GM18508 (cell line): ENCODE results near the gene HOXA6.

Experiments used
- ATAC-seq: cut with Tn5 transposase; IDR thresholded peaks from one replicate; pipeline ENCODE4 v1.9.1; 2021; ENCODE audit warnings: moderate number of reproducible peaks; ENCODE audit not compliant: insufficient read depth, unreplicated experiment

HOXA6 gene

DNA sequence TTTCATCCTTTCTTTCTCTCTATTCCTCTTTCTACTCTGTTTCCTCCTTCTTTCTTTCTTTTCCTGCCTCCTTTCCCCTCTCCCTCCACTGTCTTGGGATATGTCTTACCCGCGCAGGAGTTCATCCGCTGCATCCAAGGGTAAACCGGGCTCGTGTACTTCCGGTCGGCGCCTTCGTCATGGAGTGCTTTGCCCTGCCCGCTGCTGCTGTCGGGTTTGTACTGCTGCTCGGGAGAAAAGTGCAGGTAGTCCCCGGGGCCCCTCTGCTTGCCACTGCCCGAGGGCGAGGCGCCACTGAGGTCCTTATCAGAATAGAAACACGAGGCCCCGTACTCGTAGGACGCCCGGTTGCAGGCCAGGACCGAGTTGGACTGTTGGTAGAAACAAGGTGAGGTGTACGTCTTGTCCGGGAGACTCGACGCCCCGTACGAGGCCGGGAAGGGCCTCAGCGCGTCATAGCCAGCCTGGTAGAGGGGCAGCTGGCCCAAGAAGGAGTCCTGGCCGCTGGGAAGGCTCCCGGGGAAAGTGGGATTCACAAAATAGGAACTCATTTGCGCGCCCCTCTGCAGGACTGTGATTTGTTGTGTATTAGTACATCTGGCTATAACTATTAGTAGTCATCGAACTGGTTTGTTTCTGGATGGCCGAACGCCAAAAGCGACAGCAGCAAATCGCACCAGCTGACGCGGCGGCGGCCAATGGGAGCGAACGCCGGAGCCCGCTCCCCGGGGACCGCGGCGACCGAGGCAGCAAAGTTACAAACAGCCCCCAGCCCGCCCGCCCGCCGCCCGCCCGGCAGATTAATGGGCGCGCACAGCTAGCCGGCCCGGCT, at the start of gene HOXA6:
TSS of gene HOXA6 (minus strand) at position 576 of the 832 bp plus-strand sequence. CDS start at position 551, 25 bp downstream.
- ATAC-seq = no peak

DNA sequence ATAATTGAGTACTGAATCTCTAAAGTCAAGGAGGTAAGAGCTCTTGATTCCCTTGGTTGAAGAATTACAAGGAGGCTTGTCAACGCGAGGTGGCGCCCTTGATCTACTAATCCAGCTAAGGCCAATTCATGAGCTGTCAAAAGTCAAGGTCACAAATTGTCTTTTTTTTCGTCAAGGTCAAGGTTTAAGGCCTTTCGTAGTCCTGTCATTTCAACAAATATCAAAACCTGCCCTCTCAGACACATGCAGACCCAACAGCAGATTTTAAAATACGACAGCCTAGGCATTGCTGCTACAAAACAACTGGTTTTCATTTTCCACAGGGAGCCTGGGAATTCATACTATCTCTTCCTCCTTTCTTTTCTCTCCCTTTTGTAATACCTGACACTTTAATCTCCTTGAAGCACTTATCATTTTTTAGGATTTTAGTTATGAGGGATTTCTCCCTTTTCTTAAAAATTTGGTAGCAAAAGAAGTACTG, 48.8 kb upstream of the HOXA6 start:
- no peak for ATAC-seq

DNA sequence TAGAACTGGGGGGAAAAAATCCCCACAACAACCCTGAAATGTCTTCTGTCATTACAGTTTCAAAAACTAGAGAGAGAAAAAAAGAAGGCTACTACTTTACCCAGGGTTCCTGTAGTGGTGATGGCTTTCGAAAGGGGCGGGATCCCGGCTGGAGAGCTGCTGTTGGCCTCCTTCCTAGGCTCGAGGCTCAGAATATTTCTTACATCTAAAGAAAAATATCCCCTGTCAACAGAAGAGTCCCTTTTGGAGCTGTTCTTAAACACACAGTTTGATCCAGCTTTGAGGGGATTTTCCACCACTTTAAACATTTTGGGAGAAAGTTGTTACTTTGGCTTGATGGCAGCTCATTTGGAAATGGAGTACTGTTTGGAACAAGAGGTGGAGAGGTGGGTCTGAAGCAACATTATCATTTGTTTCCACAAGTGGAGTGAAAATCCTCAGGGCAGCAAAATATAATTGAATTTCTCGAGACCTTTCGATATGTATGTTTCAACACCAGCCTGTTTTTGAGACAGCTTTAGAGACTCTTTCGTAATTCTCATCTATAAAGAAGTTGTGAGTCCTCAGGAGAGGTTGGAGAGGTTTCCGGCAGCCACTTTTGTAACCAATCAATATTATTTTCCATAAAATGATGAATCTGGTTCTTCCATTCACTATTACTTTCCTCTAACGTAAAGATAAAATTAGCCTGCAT, 47.3 kb upstream of the HOXA6 start:
- ATAC-seq = no peak

DNA sequence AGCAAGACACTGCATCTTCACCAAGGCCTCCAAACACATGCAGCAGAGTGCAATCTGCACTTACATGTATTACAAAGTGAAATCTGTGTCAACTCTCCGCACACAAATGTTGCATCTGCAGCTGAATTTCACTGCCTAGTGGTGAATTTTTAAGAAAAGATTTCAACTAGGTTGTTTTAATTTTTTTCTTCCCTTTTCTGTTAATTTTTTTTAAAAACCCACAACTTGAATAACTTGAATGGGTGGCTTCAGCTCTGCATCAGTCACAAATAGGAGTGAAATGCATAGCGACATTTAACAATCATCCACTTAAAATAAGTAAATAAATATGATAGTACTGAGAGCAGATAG, 46.4 kb upstream of the HOXA6 start:
- no peak for ATAC-seq

DNA sequence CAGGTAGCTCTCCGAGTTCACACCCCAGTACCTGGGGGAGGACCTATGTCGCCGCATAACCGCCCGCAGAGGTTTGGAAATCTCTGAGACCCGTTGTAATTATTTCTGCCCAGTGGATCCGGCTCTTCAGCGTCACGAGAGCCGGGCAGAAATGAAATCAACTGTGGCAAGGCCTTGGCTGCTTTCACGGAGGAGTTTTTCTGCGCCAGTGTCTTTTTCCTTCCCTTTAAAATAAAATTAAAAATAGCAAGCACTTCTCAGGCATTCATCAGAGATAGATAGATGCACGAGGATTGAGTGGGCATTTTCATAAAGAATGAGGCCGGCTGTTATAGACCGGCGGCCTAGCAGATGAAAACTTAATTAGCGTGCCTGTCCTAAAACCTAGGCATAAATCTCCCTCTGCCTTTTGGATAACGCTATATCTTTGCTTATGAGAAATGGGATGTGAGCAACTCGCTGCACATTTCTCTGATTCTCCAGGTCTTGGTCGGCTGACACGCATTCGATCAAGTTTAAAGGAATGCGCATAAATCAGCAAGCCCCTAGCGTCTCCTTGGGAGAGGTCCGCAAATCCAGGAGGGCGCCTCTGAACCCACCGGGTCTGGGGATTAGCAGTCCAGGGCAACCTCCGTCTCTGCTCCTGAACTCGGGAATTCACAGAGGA, 45.9 kb upstream of the HOXA6 start:
- no peak for ATAC-seq

DNA sequence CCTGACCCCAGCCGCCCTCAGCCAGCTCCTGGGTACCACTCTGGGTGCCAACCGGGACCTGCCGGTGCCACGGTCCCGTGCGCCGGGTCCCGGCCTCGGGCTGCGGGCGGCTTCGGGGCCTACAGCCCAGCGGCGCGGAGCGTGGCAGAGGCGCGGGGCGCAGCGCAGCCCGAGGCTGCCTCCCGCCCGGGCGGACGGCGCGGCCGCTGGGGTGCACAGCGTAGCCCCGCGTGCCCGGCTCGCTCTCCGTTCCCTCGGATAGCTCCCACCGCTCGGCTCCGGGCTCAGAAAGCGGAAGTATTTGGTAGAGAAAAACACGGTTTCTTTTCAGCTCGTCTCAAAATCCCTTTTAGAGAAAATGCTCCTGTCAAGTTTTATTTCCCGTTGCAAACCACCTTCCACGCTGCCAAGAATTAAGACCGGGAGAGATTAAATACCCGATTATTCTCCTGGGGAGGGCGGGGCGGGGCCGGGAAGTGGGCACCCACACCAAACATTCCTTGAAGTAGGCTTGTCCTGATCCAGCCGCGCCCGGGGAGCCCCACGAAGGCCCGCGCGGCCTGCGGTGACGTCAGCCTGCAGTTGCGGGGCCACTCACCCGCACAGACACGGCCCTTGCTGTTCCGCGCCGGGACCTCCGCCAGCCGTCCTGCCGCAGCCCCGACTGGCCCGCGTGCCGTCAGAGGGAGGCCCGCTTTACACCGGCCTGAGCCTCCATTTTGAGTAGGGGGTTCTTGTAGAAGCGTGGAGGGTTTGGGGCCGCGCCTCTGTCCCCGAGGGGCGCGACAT, 45.2 kb upstream of the HOXA6 start:
- no peak for ATAC-seq

DNA sequence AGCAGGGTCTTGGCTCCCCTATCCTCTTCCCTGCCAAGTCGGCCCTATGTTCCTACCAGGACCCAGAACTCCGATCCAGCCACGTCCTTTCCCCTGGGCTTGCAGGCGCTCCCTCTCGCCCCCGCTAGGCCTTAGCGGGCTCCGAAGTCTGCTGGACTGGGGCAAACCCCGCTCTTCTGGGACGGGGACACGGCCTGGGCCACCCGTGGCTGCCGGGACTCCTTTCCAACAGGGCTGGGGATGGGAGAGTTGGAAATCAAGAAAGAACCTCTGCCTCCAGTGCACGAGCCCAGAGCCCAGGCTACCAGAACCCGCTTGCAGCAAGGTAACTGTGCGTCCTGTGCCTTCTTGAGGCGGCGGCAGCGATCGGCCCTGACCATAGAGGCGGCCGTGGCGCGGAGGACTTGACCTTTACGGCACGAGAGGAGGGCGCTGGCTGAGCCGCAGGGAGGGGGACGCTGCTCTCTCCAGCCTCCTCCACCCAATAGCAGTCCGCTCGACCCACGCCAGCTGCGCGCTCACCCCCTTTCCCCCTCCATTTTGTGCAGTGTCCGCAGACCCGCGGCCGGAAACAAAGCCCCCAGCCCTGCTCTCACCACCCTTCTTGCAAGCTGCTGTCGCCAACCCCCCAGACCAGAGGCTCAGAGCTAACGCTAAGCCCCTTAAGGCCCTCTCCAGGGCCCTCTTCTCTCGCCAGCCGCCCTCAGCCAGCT, 44.4 kb upstream of the HOXA6 start:
- no peak for ATAC-seq

DNA sequence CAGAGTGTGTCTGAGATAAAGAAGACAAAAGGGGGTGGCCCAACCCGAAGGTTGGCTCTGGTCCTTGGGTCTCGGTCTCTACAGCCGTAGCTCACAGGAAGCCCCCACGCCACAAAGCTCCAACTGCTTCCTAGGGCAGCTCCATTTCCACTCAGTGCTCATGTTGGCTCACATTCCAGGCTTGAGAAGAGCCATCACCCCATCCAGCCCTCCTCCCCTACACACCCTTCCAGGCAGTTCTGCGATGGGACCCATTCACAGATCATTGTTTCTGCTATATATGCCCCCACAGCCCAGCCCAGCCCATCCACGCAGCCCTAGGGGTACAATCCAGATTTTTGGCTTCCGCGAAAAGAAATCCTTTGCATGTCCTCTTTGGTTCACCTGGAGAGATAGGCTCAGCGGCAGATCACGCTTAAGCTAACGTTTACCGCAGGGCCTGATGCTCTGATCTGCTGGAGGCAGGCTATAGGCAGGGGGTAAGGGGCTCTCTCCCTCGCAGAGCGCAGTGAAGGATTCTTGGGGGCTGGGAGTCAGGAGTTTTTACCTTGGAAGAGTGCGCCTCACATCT, 43.7 kb upstream of the HOXA6 start:
- no peak for ATAC-seq

DNA sequence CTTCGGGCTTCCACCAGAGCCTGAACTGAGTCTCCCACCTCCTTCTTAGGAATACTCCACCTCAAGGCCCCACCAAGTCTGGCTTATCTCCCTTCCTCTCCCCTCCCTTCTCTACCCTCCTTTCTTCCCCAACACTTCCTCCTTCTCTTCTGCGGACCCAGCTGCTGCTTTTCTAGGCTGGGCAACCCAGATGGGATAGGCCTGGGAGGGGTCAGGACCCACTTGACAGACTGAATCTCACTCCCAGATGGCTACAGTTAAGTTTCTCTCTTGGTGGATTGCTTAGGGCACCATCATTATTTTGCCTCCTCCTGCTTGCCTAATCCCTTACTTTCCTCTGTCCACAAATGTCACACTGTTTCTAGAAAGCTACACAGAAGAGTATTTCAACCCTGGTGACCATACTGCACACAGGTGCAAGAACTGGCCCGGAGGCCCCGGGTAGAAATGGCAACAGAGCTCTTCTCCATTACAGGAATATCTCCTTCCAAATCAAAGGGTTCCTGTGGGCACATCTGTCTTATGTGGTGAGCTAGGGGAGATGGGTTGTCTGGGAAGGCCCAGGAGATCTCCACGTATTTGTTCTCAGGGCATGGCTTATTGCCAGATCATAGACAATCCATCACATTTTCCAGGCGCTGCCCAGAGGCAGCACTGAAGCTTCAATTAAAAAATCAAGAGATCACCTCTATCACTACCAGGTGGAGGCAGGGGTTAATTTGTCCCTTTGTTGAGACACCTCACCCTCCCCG, 42.6 kb upstream of the HOXA6 start:
- no peak for ATAC-seq

DNA sequence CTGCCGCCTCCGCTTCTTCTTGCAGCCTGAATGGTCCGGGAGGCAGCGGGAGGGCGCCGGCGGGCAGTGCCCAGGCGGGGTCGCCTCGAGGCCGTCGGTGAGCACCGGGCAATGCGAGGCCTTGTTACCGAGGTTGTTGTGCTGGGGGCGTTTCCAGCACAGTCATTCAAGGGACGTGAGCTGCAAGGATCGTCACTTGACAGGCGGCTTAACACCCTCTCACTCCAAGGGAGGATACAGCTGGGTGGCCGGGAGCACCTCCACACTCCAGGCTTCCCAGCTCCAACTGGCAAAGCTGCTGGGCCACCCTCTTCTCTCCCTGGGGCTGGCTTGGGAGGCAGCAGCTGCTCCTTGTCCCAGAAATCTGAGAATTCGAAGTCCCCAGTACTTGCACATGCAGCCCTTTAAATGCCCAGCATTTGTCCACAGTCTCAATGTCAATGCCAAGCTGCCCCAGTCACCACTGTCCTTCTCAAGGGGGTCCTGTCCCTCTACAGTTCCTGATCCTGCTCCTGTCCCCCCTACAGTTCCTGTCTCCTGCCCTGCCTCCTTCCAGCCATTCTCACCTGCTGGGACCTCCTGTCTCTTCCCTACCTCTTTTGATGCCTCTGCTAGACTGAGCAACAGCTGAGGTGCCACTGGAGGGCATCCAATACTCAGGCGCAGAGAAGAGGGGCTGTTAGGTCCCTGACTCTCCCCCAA, 41.9 kb upstream of the HOXA6 start:
- ATAC-seq = no peak

DNA sequence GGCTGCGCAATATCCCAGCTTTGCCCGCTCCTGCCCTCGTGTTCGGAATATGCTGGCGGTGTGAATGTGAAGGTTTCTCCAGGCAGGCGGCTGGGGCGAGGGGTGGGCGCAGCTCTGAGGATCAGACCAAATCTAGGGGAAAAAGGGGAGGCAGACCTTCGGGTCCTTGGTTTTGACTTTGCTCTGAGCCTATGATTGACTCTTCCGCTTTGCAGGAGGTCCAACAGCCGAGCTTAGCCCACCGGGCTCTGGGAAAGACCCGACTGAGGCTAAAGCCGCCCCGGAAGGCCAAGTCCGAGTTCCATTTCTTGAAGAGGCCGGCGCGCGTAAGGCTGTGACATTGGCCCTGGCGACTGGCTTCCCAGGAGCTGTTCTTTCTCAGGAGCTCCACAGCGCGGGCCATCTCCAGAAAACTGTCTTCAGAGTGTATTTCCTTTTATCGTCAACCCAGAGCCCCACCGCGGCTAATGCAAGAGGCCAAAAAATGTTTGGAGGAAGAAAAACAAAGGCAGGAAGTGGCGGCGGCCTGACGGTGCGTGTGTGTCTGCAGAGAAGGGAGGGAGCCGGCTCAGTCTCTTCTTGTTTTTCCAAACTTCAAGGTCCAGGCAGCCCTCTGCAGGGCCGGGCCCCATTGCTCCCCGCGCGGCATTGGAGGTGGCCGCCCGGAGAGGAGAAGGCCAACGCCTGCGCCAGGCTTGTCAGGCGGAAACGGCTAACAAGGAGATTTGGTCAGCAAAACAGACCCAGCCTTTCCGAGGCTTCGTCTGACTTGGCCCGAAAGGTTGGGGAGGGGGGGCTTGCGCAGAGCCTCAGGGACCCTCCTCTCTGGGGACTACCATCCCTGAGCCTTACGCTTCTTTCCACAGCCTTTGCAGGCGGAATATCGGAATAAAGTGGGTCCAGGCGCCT, 41.1 kb upstream of the HOXA6 start:
- ATAC-seq = no peak

DNA sequence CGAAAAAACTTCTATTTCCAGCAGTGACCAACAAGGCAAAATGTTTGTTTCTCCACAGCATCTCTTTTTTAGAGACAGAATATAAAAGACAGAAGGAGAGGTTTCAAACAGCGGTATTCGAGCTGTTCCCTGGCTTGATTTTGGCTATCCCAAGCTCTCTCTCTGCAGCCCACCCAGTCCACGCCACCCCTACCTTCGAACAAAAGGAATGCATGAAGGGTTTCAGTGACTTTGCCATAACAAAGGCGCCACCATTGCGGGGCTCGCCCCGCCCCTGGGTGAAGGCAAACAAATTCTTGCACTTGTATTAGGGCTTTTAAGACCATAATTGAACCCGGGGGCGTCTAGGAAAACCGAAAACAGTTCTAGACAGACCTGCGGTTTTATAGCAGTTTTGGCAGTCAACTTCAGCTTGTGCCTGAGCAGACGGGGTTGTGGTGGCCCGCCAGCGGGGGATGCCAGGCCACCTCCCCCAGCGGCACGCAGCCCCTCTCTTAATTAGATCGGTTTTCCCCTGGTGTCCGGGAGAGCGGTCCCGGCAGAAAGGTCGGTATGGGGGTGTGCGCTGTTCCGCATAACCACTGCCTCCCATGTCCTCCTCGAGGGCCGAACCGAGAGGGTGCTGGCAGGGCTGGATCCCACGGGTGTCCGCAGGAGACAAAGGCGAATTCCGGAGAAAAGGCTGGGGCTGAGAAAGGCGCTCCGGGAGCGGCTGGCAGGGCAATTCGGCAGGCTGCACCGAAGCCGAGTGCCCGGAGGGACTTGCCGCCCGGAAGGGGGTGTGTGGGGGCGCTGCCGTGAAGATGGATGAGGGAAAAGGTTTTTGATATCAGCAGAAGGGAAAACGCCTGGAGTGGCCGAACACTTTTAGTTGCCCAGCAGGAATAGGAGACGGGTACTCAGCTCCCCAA, 40.2 kb upstream of the HOXA6 start:
- ATAC-seq = no peak

DNA sequence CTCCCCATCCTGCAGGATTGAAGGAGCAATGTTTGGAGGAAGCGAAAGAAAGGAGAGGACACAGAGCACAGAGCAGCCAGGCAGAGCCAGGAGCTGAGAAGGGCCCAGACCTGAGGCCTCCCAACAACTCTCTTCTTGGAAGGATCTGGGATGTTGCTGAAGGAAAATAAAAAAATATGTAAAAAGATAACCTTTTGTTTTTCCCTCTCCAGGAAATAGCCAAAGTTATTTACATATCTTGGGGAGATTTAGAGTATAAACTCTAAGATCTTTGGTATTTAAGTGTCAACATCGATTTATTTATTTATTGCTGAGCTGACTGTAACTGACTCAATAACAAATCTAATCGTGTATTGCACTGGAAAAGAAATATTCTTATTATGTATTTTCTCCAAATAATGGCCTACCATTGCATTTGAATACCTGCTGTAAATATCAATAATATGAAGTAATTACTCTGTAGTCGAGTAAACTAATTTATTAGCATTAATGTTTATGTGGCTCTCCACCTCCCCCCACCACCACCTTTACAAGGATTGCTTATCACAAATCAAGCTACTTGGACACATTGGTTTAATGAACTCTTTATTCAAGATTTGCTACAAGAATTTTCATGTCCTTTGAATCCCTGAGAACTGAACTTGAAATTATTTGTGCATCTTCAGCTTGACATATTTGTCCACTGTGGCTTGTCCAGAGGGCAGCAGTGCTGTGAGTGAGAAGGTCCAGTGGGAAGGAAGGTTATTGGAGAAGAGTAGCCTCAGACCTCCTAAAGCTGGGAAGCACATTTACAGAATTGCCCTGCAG, 39.3 kb upstream of the HOXA6 start:
- ATAC-seq = no peak

DNA sequence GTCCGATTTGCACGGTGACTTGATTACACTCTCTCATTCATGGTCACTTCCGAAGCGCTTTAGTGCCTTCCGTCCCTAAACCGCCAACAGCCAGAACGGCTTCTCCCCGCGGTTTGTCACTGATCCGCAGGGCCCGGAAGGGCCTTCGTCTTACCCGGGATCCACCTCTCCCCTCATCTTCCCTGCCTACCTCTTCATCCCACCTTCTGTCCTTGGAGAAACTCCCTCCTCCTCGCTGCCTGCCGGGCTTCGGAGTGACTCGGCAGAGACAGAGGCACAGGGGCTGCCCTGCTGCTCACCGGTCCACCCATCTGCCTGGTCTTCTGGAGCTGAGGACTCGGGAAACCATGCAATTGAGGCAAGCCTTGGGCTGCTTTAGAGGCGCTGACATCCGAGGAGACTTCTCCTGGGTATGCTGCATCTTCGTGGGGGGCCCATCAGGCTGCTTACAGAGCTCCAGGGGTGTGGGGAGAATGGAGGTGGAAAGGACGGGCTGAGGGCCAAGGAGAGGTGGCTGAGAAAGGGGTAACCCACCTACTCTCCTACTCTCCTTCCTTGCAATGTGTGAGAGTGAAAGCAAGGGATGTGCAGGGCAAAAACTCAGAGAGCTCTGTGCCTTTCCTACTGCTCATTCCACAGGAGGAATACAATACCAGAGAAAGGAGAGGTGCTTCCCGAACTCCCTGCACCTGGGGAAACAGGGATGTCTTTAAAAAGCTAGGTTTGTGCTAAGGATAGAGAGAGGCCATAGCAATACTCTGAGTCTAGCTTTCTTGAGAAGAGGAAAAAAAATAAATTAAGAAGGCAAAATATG, 38.5 kb upstream of the HOXA6 start:
- ATAC-seq = no peak
